ENCODE data around the gene SAG.
"Not testable (repeated sequence)": the region's sequence is repeated elsewhere in the genome, so short reads cannot be mapped to it uniquely, and the experiment has no call there.

DNA sequence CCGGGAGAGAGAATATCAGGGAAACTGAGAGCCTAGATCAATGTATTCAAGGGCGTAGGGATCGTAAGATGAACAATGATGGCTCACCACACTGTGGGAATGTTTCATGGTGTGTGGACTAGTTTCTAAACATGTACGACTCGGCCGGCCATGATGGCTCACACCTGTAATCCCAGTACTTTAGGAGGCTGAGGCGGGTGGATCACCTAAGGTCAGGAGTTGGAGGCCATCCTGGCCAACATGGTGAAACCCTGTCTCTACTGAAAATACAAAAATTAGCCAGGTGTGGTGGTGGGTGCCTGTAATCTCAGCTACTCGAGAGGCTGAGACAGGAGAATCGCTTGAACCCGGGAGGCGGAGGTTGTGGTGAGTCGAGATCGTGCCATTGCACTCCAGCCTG lies 28.5 kb downstream of the SAG start:
- not testable (repeated sequence) for TF ChIP-seq OTX1 (CRISPR knock-in tag; IDR thresholded peaks at IDR 0.05); MAX (CRISPR knock-in tag; IDR thresholded peaks at IDR 0.05); RBBP5 (IDR thresholded peaks at IDR 0.05; ENCODE audit: borderline replicate concordance, insufficient read depth, low read length, poor library complexity, severe bottlenecking); SIX5 (IDR thresholded peaks at IDR 0.05; ENCODE audit: borderline replicate concordance in 1 of 2, insufficient read depth in 1 of 2, low read depth in 1 of 2, low read length in 2 of 2); EP300 (IDR thresholded peaks at IDR 0.05; ENCODE audit: low read length)
- TF ChIP-seq, protein P1, sequence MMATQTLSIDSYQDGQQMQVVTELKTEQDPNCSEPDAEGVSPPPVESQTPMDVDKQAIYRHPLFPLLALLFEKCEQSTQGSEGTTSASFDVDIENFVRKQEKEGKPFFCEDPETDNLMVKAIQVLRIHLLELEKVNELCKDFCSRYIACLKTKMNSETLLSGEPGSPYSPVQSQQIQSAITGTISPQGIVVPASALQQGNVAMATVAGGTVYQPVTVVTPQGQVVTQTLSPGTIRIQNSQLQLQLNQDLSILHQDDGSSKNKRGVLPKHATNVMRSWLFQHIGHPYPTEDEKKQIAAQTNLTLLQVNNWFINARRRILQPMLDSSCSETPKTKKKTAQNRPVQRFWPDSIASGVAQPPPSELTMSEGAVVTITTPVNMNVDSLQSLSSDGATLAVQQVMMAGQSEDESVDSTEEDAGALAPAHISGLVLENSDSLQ (IDR thresholded peaks at IDR 0.05) = not testable (repeated sequence)
